ENCODE results near the gene HLA-DPB1. TPM values are rescaled to one million over a fixed set of nuclear protein-coding genes. Genes with fewer than 3 reads are reported as not detected.
A peak's percentile ranks its signal among the peaks of the same experiment; 100 is the strongest.

The HLA-DPB1 gene
- total and polyA plus RNA-seq, 9 of the 15 experiments (the other 6 are each of a cell fraction or from before 2014, with no cell fraction given), result 0.07 to 1.2 (median 0.51) TPM

GRCh38 chr6:33061987-33062386 is 13.8 kb upstream of the HLA-DPB1 start (continued):
- TF ChIP-seq REST (IDR thresholded peaks at IDR 0.05; ENCODE audit: borderline replicate concordance) (peak; percentile 77; the same call in 1 of the 2 replicates), REST (CRISPR knock-in tag; IDR thresholded peaks at IDR 0.05; ENCODE audit: low read depth) (no peak), MEIS2 (IDR thresholded peaks at IDR 0.05; ENCODE audit: partially characterized antibody) (peak; percentile 5), ZNF507 (tag; conservative IDR thresholded peaks at IDR 0.05) (no peak), GTF2A2 (tag; IDR thresholded peaks at IDR 0.05) (no peak), NFE2 (IDR thresholded peaks at IDR 0.05; ENCODE audit: low read depth) (peak; percentile 55), ZBTB7A (IDR thresholded peaks at IDR 0.05; ENCODE audit: borderline replicate concordance, control insufficient read depth, low read depth, low read length) (no peak), MAFF (IDR thresholded peaks at IDR 0.05; ENCODE audit: low read length) (peak; percentile 3; the same call in 1 of the 2 replicates), PCBP2 (IDR thresholded peaks at IDR 0.05; ENCODE audit: low read depth, low read length, poor library complexity, severe bottlenecking) (no peak), CREM (IDR thresholded peaks at IDR 0.05; ENCODE audit: low read depth) (peak; percentile 23; the same call in 1 of the 2 replicates), ZNF197 (CRISPR knock-in tag; IDR thresholded peaks at IDR 0.05; ENCODE audit: low read depth) (0 out of 2 replicates have a peak, but pooled peaks have one; percentile 38), ZNF766 (CRISPR knock-in tag; conservative IDR thresholded peaks at IDR 0.05) (0 out of 2 replicates have a peak, but pooled peaks have one; percentile 36), SRF (CRISPR knock-in tag; IDR thresholded peaks at IDR 0.05) (peak; percentile 98 to 100), EP400 (IDR thresholded peaks at IDR 0.05) (0 out of 2 replicates have a peak, but pooled peaks have one; percentile 8), CEBPG (CRISPR knock-in tag; IDR thresholded peaks at IDR 0.05) (no peak), CEBPG (tag; conservative IDR thresholded peaks at IDR 0.05 in 1 of 2, IDR thresholded peaks at IDR 0.05 in 1 of 2) (peak in 1 of 2 experiments; percentile 70; a peak in 2 of 4 replicates), C11orf30 (IDR thresholded peaks at IDR 0.05; ENCODE audit: low read depth) (peak; percentile 56), FOS (IDR thresholded peaks at IDR 0.05; ENCODE audit: extremely low read depth, insufficient read length) (peak; percentile 19), MNT (conservative IDR thresholded peaks at IDR 0.05) (peak in 1 of 2 experiments; percentile 41; a peak in 2 of 4 replicates), TEAD4 (IDR thresholded peaks at IDR 0.05; ENCODE audit: low read length) (peak; percentile 8; the same call in 1 of the 2 replicates), TEAD4 (CRISPR knock-in tag; IDR thresholded peaks at IDR 0.05; ENCODE audit: borderline replicate concordance) (no peak)

Measured in K562 (cell line).